Measurements from ENCODE around the gene CDK17. TPM values are rescaled to one million over a fixed set of nuclear protein-coding genes. Genes with fewer than 3 reads are reported as not detected.

Gene CDK17
- total and polyA plus RNA-seq, 2 donors (not counting 1 experiment from before 2014, with no cell fraction given), result 15.6 to 87.8 TPM

GRCh38 chr12:96399120-96399918 is 920 bp downstream of the CDK17 start:
- Histone ChIP-seq H3K79me2 (ENCODE audit: control insufficient read depth, insufficient read depth, low read length) (peaks cover 50% of the 10 kb centered on the region), H4K20me1 (ENCODE audit: control insufficient read depth, insufficient read depth, low read length, poor library complexity, severe bottlenecking) (peaks cover 41% of the 10 kb centered on the region), H3K4me1 (ENCODE audit: control insufficient read depth in 2 of 2, insufficient read depth in 2 of 2, low read length in 2 of 2) (peaks cover 21 to 28% of the 10 kb centered on the region in 2 donors), H3K4me2 (replicated peaks; ENCODE audit: low read depth, low read length, poor library complexity, severe bottlenecking) (peak overlapping the region; percentile 78), H3K36me3 (replicated peaks in 1 of 2; ENCODE audit: control extremely low read depth in 1 of 2, control insufficient read depth in 1 of 2, extremely low read depth in 1 of 2, insufficient read depth in 2 of 2, low read length in 1 of 2) (no peaks in the 10 kb centered on the region), H3K9ac (ENCODE audit: low read length) (peak overlapping the region; percentile 71), H3K4me3 (ENCODE audit: control extremely low read depth in 1 of 5, extremely low read depth in 1 of 5, insufficient read depth in 1 of 5, low read depth in 2 of 5, low read length in 4 of 5) (peak overlapping the region; percentile 58 to 92 (median 83)), H3K9me3 (ENCODE audit: control extremely low read depth in 1 of 3, control insufficient read depth in 2 of 3, insufficient read depth in 1 of 3, low read length in 2 of 3) (no peaks in the 10 kb centered on the region), H3K27ac (ENCODE audit: low read length in 2 of 2) (peak overlapping the region; percentile 77 to 99), H2AFZ (ENCODE audit: insufficient read depth, low read depth, low read length, poor library complexity, severe bottlenecking) (peak overlapping the region; percentile 76), H3K27me3 (replicated peaks in 1 of 4; ENCODE audit: control extremely low read depth in 1 of 4, control insufficient read depth in 3 of 4, insufficient read depth in 4 of 4, low read length in 3 of 4) (no peaks in the 10 kb centered on the region)
- no peaks in the 10 kb centered on the region for H3K27me3 Mint-ChIP-seq
- POLR2A ChIA-PET, result interaction anchor here (1.0 to 2.4 kb wide), 8 partner anchors 8 to 364 kb away, joined by 3 to 13 read pairs (median 3); partner anchors contain the start of gene LTA4H
- H3K27ac Mint-ChIP-seq, result peak overlapping the region; percentile 98
- DNase-seq, result peak; percentile 87
- ATAC-seq (ENCODE audit: low read depth), result peak; percentile 35
- no peaks in the 10 kb centered on the region for H3K9me3 Mint-ChIP-seq (ENCODE audit: insufficient read depth)
- CTCF ChIA-PET, result interaction anchor here (0.9 to 4.7 kb wide), 26 partner anchors 8 to 378 kb away, joined by 3 to 37 read pairs (median 4); partner anchors contain the start of gene CFAP54
- TF ChIP-seq CTCF (IDR thresholded peaks at IDR 0.05) (no peak), EZH2 (IDR thresholded peaks at IDR 0.05; ENCODE audit: borderline replicate concordance, insufficient read depth, low read depth, low read length, poor library complexity, severe bottlenecking) (no peak)
- peaks cover 49% of the 10 kb centered on the region for H3K4me1 Mint-ChIP-seq
- H3K4me3 Mint-ChIP-seq, result peak overlapping the region; percentile 95
- WGBS (ENCODE audit: insufficient coverage), result under 1% methylated on average over 69 of the region's 70 CpGs
- intact Hi-C loops (cut with micrococcal nuclease), result loop anchor here (1.0 to 5.0 kb wide), 4 partner anchors 52 to 337 kb away; no protein-coding TSS in a partner anchor

Data from B cell (primary cell).